ENCODE results near the gene CAMTA1. TPM values are rescaled to one million over a fixed set of nuclear protein-coding genes. Genes with fewer than 3 reads are reported as not detected.

CAMTA1 gene
- total RNA-seq, 1 donor from 2014 or later: 268 TPM

DNA sequence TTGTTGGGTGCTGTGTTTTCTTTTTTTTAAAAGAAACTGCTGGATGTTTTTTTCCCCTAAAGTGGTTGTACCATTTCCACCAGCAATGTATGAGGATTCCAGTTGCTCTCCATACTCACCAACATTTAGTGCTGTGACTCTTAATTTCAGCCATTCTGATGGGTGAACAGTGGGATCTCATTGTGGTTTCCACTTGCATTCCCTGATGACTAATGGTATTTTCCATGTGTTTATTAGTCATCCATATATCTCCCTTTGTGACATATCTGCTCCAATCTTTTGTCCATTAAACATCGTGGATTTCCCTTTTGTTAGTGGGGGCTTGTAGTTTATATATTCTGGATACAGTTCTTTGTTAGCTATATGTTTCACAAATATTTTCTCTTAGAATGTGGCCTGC lies 206.0 kb downstream of the CAMTA1 start:
- Histone ChIP-seq H3K36me3 (no peaks in the 10 kb centered on the region), H3K4me1 (peaks cover 55% of the 10 kb centered on the region), H3K27ac (no peak overlapping the region), H2AFZ (replicated peaks) (no peak overlapping the region), H3K9me3 (ENCODE audit: low read depth) (no peaks in the 10 kb centered on the region), H3F3A (ENCODE audit: low read depth) (peaks cover 44% of the 10 kb centered on the region), H3K79me2 (ENCODE audit: low read depth) (no peaks in the 10 kb centered on the region), H3K27me3 (no peaks in the 10 kb centered on the region), H4K20me1 (ENCODE audit: low read depth) (no peaks in the 10 kb centered on the region), H3K4me3 (no peak overlapping the region), H3K4me2 (no peak overlapping the region), H3K9ac (no peak overlapping the region)
- Mint-ChIP-seq H3K4me3 (no peak overlapping the region), H3K36me3 (no peaks in the 10 kb centered on the region), H3K9me3 (peaks cover 13% of the 10 kb centered on the region), H3K27me3 (ENCODE audit: insufficient read depth, low read depth) (peaks cover 3% of the 10 kb centered on the region), H3K27ac (no peak overlapping the region), H3K4me1 (peaks cover 12% of the 10 kb centered on the region)
- TF ChIP-seq EZH2 (IDR thresholded peaks at IDR 0.05): no peak
- TF ChIP-seq EZH2phosphoT487 (IDR thresholded peaks at IDR 0.05): no peak
- TF ChIP-seq, protein P1, sequence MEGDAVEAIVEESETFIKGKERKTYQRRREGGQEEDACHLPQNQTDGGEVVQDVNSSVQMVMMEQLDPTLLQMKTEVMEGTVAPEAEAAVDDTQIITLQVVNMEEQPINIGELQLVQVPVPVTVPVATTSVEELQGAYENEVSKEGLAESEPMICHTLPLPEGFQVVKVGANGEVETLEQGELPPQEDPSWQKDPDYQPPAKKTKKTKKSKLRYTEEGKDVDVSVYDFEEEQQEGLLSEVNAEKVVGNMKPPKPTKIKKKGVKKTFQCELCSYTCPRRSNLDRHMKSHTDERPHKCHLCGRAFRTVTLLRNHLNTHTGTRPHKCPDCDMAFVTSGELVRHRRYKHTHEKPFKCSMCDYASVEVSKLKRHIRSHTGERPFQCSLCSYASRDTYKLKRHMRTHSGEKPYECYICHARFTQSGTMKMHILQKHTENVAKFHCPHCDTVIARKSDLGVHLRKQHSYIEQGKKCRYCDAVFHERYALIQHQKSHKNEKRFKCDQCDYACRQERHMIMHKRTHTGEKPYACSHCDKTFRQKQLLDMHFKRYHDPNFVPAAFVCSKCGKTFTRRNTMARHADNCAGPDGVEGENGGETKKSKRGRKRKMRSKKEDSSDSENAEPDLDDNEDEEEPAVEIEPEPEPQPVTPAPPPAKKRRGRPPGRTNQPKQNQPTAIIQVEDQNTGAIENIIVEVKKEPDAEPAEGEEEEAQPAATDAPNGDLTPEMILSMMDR (IDR thresholded peaks at IDR 0.05): no peak
- DNase-seq (ENCODE audit: low spot score): no peak

DNA sequence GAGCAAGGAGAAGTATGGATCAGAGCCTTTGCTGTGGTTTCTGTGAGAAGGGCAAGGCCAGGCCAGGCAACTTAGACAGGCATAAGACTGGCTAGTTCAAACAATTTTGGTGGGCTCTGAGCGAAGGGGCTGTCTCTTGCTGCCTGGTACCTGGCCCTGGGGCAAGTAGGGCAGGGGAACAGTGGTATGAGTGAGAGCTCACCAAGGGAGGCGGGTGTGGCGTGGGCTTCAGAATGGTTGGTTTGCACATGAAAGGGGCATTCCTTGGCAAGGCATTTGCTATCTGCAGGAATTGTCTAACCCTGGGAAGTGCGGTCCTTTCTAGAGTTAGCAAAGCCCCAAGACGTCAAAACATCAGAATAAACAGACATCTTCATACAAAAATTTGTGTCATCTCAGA lies 210.5 kb downstream of the CAMTA1 start:
- Histone ChIP-seq H3K27me3 (no peaks in the 10 kb centered on the region), H3K27ac (no peak overlapping the region), H3K9me3 (ENCODE audit: low read depth) (no peaks in the 10 kb centered on the region), H3K9ac (no peak overlapping the region), H4K20me1 (ENCODE audit: low read depth) (no peaks in the 10 kb centered on the region), H3K4me2 (no peak overlapping the region), H3K4me1 (peaks cover 24% of the 10 kb centered on the region), H2AFZ (replicated peaks) (no peak overlapping the region), H3F3A (ENCODE audit: low read depth) (peaks cover 8% of the 10 kb centered on the region), H3K4me3 (no peak overlapping the region), H3K79me2 (ENCODE audit: low read depth) (no peaks in the 10 kb centered on the region), H3K36me3 (no peaks in the 10 kb centered on the region)
- no peak overlapping the region for H3K27ac Mint-ChIP-seq
- peaks cover 4% of the 10 kb centered on the region for H3K4me1 Mint-ChIP-seq
- no peak for DNase-seq (ENCODE audit: low spot score)
- peaks cover 3% of the 10 kb centered on the region for H3K27me3 Mint-ChIP-seq (ENCODE audit: insufficient read depth, low read depth)
- TF ChIP-seq EZH2 (IDR thresholded peaks at IDR 0.05) (no peak), EZH2phosphoT487 (IDR thresholded peaks at IDR 0.05) (no peak)
- TF ChIP-seq, protein P1 (IDR thresholded peaks at IDR 0.05): no peak
- H3K36me3 Mint-ChIP-seq: no peaks in the 10 kb centered on the region
- peaks cover 9% of the 10 kb centered on the region for H3K9me3 Mint-ChIP-seq
- no peak overlapping the region for H3K4me3 Mint-ChIP-seq

DNA sequence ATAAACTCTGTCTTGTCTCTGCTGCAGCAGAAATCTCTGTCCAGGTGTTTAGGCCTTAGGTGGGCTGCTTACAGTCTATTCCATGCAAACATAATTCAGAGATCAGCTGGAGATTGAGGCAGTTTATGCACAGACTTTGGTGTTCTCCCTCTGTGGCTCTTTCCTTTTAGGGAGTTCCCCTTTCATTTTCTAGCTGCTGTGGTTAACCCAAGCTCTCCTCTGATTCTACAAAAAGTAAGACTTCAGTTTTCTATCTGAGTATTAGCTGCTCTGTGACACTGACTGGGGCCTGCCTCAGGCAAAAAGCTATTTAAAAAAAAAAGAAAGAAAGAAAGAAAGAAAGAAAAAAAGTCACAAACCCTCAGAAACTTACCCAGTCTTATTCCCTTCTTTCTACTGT lies 211.1 kb downstream of the CAMTA1 start:
- H3K9me3 Mint-ChIP-seq: peaks cover 9% of the 10 kb centered on the region
- H3K4me1 Mint-ChIP-seq: peaks cover 4% of the 10 kb centered on the region

More for the DNA sequence above, 211.1 kb downstream of the CAMTA1 start:
- no peak overlapping the region for H3K9ac ChIP-seq
- H3K27me3 Mint-ChIP-seq (ENCODE audit: insufficient read depth, low read depth): peaks cover 3% of the 10 kb centered on the region
- H3K4me3 Mint-ChIP-seq: no peak overlapping the region
- TF ChIP-seq EZH2 (IDR thresholded peaks at IDR 0.05): no peak
- no peak for TF ChIP-seq EZH2phosphoT487 (IDR thresholded peaks at IDR 0.05)
- TF ChIP-seq, protein P1 (IDR thresholded peaks at IDR 0.05): no peak
- H3K27ac Mint-ChIP-seq: no peak overlapping the region
- H3F3A ChIP-seq (ENCODE audit: low read depth): peaks cover 2% of the 10 kb centered on the region
- H3K36me3 ChIP-seq: no peaks in the 10 kb centered on the region
- H3K9me3 ChIP-seq (ENCODE audit: low read depth): no peaks in the 10 kb centered on the region
- H3K4me2 ChIP-seq: no peak overlapping the region
- H3K36me3 Mint-ChIP-seq: no peaks in the 10 kb centered on the region
- peaks cover 20% of the 10 kb centered on the region for H3K4me1 ChIP-seq
- H4K20me1 ChIP-seq (ENCODE audit: low read depth): no peaks in the 10 kb centered on the region
- H3K27me3 ChIP-seq: no peaks in the 10 kb centered on the region
- no peaks in the 10 kb centered on the region for H3K79me2 ChIP-seq (ENCODE audit: low read depth)
- no peak overlapping the region for H2AFZ ChIP-seq (replicated peaks)
- DNase-seq (ENCODE audit: low spot score): no peak
- no peak overlapping the region for H3K4me3 ChIP-seq
- H3K27ac ChIP-seq: no peak overlapping the region

Data from neural progenitor cell (in vitro differentiated cells).